Measurements from ENCODE around the gene CD2. TPM values are rescaled to one million over a fixed set of nuclear protein-coding genes. Genes with fewer than 3 reads are reported as not detected.
"Not testable (repeated sequence)": the region's sequence is repeated elsewhere in the genome, so short reads cannot be mapped to it uniquely, and the experiment has no call there.

CD2 gene
- polyA plus RNA-seq, 1 donor, result not detected

DNA sequence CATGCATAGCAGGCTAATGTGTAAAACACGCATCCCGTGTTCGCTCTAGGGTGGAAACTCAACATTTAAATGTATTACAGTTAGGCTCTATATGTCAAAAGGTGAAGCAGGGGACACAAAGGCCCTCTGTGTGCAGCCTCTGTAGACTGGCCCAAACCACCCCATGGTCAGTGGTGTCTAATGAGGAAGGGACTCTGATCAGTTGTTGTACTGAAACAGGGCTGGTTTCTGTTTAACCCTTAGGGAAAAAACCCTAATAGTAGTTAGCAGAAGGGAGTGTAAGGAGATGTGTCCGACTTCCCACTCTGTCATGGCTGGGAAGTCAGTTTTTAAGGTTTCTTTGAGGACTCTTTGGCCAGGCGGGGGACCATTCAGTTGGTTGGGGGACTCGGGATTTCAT, 21.5 kb upstream of the CD2 start:
- DNase-seq, result no peak

DNA sequence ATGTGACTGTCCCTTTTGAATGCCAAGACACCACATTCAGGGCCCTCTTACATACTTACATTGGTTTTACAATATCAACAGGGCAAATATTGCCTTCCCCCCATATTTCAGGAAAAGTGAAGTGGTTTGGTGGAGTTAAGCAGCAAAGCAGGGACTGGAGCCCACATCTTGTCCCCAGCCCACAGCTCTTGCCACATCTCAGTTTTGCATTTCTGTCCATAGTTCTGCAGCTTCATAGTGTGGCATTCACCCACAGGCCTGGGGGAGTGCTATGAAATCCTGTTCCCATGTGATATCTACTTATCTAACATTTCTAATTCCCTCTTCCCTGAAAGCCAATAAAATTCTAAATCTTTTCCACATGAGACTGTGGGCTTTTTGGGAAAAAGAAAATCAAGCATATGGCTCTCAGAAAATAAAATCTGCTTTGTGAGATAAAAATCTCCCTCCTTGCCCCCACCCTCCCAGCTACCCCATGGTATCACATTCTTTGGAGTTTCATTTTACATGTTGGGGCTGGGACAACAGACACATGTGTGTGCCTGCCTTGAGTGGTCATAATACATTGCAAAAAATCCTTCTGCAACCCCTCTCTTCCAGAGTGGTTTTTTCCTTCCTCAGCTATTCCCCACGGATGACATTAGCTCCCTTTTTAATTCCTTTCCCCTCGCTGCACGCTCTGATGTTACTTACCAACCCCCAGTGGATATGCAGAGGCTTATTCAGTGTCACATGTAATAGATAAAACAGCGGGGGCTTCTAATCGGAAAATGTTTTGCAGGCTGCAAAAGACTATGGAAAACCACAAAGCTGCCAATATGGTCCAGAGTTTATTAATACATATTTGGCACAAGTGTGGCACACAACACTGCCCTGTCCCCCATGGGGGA, 20.5 kb upstream of the CD2 start:
- no peak for DNase-seq

DNA sequence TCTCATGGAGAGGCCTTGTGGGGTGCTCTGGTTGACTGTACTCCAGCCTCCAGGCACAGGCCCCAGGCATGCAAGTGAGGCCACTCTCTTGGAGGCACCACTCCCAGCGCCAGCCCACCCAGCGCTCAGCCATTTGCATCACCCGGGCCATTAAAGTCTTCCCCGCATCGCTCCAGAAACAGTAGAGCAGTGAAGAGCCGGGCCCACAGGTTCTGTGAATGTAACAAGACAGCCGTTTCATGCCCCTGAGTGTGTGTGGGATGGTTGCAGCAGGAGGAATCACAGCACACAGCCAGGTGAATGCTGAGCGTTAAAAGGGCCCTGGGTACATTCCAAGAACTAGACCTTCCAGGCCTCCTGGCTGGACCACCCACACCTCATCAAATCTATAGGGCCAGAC, 19.0 kb upstream of the CD2 start:
- DNase-seq, result no peak

DNA sequence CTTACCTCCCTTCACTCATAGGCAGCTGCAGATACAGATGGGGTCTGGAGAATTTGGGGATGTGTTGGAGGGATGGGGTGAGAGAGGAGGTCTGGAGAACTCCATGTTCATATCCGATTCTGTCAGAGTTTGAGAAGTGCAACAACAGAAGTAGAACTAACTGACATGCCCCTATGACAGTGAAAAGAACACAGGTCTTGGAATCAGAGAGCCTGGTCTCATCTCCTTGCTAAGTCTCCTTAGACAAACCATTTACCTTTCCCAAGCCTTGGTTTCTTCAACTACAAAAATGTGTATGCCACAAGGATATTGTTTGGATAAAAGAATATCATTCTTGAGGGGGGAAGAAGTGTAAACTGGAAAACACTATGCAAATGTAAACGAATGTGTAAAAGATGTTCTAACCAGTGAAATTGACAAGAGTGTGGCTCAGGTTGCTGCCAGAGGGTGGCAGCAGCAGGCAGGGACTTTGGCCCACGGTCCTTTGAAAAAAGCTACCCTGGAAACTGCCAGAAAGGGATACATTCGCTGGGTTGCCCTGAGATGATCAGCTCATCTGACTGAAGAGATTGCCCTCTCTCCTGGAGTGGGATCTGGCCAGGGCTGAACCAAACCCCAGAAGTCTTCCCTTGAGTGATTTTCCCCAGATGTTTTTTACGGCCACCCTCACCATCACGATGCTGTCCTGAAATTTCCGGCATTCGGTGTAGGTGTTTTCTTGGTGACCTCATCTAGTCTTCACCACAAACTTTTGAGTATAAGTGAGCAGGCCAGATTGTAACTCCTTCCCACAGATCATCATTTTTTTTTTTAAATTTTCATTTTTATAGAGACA, 17.0 kb upstream of the CD2 start:
- DNase-seq, result peak; percentile 73

DNA sequence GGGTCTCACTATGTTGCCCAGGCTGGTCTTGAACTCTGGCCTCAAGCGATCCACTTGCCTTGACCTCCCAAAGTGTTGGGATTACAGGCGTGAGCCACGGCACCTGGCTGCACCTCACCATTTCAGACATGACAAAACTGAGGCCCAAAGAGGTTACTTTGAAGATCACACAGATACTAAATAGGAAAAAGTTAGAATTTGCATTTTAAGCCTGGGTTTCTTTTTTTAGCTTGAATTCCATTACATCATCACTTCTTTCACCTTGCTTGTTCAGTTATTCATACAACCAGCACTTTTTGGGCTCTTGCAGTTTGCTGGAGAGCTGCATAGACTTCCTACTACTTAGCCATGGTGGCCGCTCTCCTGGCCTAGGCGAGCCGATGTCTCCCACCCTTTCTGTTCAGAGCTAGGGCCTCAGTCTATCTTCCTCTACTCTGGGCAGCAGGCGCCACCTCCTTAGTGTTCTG, 16.3 kb upstream of the CD2 start:
- no peak for DNase-seq

DNA sequence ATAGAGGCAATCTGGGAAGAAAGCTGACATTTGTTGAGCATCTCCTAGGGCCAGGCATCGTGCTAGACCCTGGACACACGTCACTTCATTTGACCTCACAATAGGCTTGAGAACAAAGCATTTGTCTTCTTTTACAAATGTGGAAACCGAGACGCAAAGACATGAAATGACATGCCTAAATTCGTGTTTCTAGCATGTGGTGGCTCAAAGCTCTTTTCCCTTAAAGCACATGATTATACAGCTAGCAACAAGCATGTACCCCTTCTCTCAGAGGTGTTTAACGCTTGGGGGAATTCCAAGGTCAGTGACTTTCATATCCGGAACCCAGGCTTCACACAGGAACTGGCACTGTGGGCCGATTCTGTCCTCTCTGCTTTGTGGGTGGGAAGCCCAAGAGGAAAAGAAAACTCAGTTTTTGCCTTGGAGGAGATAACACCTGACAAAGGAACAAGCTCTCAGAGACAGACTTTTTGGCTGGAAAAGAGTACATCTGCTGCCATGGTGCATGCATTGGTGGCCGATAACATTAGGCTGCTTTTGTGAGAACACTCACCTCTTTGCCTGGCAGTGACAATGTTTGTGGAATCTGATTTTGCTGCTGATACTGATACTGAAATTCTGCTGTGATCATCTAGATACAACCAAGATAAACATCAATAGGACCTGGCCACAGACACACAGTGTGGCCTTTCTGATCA, 15.4 kb upstream of the CD2 start:
- no peak for DNase-seq

DNA sequence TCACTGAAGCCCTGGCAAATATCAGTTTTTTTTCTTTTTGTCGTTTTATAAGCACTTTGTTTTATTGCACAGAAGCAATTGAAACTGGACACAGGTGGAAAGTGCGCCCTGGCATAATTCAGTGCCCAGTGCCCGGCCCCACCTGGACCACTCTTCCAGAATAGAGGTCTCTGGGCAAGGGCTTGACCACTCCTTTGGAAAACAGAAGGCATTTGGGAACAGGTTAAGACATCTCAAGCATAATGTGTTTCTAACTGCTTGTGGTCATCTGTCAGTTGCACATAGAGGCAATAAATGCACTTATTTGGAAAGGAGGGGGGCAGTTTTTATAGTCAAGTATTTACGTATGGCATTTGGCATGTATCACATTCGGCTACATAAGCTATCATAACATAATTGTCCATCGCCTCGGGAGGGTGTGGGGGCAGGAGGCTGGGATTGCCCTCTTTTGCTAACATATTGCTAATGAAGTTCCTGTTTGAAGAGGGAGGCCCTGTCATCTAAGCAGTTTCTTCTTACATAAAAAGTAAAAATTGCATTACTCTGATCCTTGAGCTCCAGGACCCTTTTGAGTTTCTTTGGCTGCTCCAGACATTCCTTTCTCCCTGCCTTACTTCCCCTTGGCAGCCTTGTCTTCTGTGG, 14.7 kb upstream of the CD2 start:
- DNase-seq, result no peak

DNA sequence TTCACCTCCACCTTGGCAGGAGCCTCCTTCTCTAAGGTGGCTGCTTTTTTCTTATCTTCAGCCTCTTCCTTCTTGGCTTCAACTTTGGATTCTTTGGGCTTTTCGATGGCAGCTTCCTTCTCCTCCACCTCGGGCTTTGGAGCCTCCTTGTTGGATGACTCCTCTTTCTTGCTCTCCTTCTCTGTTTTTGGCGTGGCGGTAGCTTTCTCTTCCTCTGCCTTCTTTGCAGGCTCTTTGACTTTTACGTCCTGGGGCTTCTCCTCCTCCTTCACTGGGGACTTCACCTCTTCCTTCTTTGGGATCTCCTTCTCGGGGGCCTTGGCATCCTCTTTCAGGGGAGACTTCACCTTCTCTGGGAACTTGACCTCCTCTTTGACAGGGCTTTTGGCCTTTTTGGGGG, 13.9 kb upstream of the CD2 start:
- DNase-seq, result no peak

DNA sequence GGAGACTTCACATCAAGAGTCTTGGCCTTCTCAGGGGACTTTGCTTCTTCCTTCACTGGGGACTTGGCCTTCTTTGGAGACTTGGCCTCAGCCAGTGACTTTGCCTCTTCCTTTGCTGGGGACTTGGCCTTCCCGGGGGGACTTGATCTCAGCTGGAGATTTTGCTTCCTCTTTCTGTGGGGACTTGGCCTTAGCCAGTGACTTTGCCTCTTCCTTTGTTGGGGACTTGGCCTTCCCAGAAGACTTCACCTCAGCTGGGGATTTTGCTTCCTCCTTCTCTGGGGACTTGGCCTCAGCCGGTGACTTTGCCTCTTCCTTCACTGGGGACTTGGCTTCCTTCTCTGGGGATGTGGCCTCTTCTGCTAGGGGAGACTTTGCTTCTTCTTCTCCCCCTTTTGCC, 13.5 kb upstream of the CD2 start:
- no peak for DNase-seq

DNA sequence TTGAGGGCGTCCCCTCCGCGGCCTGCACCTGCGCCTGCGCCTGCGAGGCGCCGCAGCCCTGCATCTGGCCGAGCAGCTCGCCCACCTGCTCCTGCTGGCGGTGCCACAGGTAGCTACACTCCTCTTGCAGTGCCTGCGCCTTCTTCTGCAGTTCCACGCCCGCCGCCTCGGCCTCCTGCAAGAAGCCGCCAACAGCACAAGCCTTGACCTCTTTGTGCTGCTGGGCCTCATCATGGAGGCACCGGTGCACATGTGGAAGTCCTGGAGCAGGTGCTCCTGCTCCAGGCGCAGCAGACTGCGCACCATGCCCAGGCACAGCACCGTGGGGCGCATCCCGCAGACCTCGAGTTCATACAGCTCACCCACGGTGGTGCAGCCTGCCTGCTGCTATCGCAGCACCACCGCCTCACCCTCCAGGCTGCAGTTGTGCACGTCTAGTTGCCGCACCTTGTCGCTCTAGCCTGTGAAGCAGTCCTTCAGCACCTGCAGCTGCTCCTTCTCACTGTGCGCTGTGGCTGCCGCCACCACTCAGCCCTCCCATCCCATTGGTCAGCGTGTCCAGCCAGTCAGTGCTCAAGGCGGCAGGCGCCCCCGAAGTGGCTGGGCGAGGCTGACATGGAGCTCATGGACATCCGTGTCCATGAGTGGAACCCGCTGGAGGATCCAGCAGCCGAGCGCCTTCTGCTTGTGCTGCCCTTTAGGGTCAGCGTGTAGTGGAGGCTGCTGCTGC, 12.2 kb upstream of the CD2 start:
- DNase-seq, result no peak

DNA sequence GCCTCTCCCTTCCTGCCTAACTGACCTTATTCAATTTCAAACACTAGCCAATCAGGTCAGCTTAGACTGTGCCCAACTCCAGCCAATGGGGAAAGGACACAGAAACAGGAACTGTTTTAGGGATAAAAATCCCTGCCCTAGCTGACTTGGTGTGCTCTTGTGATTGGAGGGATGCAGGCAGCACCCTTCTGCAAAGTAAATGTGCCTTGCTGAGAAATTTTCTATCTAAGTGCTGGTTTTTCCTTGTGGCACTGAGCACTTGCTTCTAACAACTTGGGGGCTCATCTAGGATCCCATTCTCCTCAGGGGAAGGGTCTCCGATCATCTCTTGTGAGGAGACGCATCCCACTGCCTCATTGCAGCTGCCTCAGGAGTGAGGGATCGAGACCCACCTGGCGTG, 10.7 kb upstream of the CD2 start:
- DNase-seq, result no peak

DNA sequence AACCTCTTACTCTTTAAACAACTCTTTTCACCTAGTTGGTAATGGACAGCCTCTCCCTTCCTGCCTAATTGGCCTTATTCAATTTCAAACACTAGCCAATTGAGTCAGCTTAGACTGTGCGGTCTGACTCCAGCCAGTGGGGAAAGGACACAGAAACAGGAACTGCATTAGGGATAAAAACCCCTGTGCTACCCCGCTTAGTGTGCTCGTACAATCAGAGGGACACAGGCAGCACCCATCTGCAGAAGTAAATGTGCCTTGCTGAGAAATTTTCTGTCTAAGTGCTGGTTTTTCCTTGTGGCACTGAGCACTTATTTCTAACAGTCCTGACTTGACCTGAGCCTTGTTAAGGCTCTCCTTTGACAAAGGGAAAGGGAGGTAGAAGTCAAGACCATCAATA, 6.0 kb upstream of the CD2 start:
- no peak for DNase-seq

DNA sequence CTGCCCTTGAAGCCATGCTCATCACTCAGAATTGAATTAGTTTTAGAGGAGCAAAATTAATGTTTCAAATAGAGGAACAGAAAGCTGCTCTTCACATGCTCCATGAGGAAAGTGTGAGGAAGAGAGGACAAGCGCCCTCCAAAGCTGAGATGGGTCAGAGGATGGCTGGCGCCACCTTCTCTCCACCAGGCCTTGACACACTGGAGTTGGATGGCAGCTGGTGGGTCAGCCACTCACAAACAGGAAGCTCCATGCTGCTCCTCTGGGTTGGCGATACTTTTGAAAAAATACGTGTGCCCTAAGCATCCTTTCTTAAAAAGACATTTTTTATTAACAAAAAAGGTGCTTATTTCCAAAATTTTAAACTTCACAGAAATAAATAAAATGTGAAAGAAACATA, 3.1 kb upstream of the CD2 start:
- DNase-seq, result no peak

DNA sequence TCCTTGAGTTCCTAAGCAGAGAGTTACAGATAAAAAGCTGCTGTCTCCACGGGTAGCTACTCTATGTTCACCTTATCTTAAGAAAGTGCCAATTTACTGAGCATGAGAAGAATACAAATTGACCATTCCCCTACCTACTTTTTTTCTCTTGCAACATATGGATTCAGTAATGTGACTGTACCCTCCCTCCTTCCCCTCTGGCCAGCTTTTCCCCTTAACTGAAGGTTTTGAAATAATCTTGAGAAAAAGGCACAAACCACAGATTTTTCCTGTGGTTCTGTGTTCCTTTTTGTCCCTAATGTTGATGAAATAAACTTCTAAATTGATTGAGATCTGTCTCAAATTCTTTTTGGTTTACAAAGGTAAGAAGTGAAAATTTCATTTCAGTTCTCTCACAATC, 2.6 kb upstream of the CD2 start:
- DNase-seq, result no peak

DNA sequence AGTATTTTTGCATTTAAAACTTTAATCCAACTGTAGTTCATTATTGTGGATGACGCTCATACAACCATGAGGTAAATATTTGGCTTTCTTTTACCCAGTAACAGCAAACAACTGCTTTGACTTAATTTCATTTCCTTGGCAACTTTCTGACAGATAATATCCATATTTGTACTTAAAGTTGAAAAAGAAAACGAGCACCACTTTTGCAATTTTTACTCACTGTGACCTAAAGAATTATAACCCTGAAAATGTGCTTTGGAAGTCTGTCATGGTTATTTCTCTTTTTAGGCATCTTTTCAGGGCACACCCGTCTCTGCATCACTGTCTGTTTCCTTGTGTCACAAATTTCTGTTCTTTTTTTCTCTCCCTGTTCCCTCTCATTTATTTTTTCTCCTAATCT, 918 bp upstream of the CD2 start:
- DNase-seq, result no peak

DNA sequence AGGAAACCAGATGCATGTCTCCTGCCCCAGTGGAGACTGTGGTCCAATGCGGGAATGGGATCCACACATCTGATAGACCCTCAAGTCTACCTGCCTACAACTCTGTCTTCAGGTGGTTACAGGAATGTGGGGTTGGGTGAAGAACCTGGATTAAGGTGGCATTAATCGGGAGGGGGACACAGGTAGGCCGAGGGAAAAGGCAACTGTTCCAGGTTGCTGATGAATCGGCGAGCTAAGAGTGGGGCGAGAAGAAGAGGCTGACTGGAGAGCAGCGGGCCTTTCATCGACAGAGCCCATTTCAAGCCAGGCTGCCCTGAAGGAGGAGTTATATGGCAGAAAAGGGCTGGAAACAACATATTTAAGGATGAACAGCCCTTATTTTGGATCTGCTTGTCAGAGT, 836 bp downstream of the CD2 start:
- DNase-seq, result no peak

DNA sequence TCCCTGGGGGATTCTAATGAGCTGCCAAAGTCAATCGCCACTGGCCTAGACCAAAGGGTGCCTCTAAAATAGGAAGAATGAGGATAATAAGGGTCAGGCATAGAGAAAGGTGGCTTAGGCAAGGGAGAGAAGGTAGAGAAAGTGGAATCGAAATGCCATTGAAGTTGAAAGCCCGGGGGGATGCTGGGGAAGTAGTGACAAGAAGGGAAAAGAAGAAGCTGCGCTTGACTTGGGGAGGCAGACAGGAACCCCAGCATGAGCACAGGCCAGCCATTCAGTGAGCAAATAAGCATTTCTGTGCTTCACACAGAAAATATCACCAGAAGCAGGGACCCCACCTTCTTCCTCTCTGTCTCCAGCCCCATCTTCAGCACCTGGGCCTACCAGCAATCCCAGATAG, 1.5 kb downstream of the CD2 start:
- DNase-seq, result no peak

DNA sequence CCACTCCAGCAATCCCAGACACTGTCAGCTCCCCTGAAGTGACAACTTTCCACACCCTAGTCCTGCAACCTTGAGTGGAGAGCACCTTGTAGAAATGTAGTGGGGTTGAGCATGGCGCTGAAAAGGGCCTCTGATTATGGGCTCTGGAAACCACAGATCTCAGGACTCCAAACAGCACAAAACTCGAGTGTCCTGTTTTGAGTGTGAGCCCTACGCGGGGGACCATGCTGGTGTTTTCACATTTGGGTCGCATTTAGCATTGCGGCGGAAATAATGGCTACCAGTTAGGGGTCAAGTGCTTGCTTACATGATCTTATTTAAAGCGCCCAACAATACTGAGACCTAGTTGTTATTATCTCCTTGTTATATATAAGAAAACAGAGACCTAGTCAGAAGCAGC, 1.9 kb downstream of the CD2 start:
- DNase-seq, result not testable (repeated sequence)

DNA sequence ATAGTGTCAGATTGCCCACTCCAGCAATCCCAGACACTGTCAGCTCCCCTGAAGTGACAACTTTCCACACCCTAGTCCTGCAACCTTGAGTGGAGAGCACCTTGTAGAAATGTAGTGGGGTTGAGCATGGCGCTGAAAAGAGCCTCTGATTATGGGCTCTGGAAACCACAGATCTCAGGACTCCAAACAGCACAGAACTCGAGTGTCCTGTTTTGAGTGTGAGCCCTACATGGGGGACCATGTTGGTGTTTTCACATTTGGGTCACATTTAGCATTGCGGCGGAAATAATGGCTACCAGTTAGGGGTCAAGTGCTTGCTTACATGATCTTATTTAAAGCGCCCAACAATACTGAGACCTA, 4.2 kb downstream of the CD2 start:
- DNase-seq, result not testable (repeated sequence)

DNA sequence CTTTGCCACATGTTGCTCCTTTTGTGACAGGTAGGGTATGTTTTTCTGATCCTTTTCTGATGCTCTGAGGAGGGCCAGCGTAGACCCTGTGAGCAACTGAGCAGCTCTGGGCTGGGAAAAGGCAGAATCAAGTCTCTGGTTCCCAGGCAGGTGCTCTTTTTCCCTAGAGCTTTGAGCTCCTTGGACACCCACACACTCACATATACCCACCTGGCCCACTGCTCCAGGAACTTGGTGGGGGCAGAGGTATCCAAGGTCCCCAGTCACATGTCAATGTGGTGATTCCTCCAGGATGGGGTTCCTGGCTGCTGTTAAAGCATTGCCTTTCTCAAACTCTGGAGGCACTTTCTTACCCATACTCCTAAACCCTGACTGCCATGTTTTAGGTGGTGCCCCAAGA, 5.4 kb downstream of the CD2 start:
- DNase-seq, result no peak

DNA sequence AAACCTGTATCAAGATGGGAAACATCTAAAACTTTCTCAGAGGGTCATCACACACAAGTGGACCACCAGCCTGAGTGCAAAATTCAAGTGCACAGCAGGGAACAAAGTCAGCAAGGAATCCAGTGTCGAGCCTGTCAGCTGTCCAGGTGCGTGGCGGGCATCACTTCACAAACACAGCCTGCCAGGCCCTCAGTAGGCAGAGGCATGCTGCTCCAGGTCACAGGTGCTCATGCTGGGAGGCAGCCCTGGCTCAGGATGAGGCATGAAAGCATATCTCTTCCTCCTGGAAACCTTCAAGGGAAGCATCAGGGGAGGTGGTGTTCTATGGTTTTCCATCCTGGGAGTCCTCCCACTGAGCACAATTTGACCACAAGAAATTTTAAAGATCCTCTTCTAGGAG, 6.3 kb downstream of the CD2 start:
- DNase-seq, result no peak

Data from hindlimb muscle (tissue), 1 donor.